ENCODE measurements around the gene IFNG-AS1. TPM values are rescaled to one million over a fixed set of nuclear protein-coding genes. Genes with fewer than 3 reads are reported as not detected.

IFNG-AS1 gene
- total RNA-seq, 4 donors from 2014 or later = not detected

DNA sequence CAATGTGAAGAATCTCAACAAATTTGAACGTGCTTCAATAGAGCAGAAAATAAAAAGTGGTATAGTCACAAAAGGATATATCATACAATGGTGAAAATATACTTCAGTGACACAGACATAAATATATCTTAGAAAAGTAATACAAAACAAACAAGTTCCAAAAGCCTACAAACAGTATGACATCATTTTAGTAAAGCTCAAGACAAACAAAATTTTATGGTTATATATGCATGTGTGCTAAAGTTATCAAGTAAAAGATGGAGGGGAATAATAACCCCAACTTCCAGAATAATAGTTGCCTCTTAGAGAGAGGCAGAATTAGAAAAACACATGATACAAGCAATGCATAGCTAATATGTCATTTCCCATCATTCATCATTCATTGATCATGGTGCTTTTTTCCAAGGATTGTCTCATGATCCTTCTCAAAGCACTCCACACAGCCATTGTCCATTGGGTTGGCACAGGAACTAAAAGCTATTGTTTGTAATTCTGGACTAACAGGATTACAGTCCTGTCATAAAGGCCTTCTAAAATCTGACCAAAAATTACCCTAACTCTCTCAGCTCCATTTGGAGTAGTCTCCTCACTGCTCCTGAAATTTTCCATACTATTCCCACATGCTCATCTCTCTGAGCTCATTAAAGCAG is 59.5 kb downstream of the IFNG-AS1 start:
- 78 to 100% methylated on average over 1 of the region's 1 CpG for WGBS, 2 donors (ENCODE audit: low coverage in 1 of 2)

DNA sequence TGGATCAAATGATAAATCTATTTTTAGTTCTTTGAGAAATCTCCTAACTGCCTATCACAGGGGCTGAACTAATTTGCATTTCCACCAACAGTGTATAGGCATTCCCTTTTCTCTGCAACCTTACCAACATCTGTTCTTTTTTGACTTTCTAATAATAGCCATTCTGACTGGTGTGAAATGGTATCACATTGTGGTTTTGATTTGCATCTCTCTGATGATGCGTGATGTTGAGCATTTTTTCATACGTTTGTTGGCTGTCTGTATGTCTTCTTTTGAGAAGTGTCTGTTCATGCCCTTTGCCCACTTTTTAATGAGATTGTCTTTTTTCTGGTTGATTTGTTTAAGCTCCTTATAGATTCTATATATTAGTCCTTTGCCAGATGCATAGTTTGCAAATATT is 67.1 kb downstream of the IFNG-AS1 start:
- ATAC-seq = no peak
- Histone ChIP-seq H3K4me1 (no peaks in the 10 kb centered on the region), H3K9me3 (peaks cover 0 to 31% (median 0%) of the 10 kb centered on the region in 3 donors), H3K36me3 (no peaks in the 10 kb centered on the region), H3K27me3 (no peaks in the 10 kb centered on the region), H3K4me3 (no peak overlapping the region), H3K27ac (no peak overlapping the region)
- 73 to 94% methylated on average over 2 of the region's 2 CpGs for WGBS, 2 donors (ENCODE audit: low coverage in 1 of 2)
- TF ChIP-seq POLR2A (IDR thresholded peaks at IDR 0.05) = no peak
- TF ChIP-seq EP300 (IDR thresholded peaks at IDR 0.05) = no peak
- TF ChIP-seq POLR2AphosphoS5 (IDR thresholded peaks at IDR 0.05) = no peak
- TF ChIP-seq, protein P1, sequence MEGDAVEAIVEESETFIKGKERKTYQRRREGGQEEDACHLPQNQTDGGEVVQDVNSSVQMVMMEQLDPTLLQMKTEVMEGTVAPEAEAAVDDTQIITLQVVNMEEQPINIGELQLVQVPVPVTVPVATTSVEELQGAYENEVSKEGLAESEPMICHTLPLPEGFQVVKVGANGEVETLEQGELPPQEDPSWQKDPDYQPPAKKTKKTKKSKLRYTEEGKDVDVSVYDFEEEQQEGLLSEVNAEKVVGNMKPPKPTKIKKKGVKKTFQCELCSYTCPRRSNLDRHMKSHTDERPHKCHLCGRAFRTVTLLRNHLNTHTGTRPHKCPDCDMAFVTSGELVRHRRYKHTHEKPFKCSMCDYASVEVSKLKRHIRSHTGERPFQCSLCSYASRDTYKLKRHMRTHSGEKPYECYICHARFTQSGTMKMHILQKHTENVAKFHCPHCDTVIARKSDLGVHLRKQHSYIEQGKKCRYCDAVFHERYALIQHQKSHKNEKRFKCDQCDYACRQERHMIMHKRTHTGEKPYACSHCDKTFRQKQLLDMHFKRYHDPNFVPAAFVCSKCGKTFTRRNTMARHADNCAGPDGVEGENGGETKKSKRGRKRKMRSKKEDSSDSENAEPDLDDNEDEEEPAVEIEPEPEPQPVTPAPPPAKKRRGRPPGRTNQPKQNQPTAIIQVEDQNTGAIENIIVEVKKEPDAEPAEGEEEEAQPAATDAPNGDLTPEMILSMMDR (IDR thresholded peaks at IDR 0.05) = no peak

More for the DNA sequence above, 59.5 kb downstream of the IFNG-AS1 start:
- H3K4me3 ChIP-seq = no peak overlapping the region
- H3K4me1 ChIP-seq = no peaks in the 10 kb centered on the region
- no peaks in the 10 kb centered on the region for H3K27me3 ChIP-seq
- no peak for ATAC-seq
- H3K36me3 ChIP-seq = no peaks in the 10 kb centered on the region
- H3K9me3 ChIP-seq = no peaks in the 10 kb centered on the region
- no peak overlapping the region for H3K27ac ChIP-seq
- TF ChIP-seq POLR2AphosphoS5 (IDR thresholded peaks at IDR 0.05) (no peak), POLR2A (IDR thresholded peaks at IDR 0.05) (no peak), EP300 (IDR thresholded peaks at IDR 0.05) (no peak)
- TF ChIP-seq, protein P1 (IDR thresholded peaks at IDR 0.05) = no peak

DNA sequence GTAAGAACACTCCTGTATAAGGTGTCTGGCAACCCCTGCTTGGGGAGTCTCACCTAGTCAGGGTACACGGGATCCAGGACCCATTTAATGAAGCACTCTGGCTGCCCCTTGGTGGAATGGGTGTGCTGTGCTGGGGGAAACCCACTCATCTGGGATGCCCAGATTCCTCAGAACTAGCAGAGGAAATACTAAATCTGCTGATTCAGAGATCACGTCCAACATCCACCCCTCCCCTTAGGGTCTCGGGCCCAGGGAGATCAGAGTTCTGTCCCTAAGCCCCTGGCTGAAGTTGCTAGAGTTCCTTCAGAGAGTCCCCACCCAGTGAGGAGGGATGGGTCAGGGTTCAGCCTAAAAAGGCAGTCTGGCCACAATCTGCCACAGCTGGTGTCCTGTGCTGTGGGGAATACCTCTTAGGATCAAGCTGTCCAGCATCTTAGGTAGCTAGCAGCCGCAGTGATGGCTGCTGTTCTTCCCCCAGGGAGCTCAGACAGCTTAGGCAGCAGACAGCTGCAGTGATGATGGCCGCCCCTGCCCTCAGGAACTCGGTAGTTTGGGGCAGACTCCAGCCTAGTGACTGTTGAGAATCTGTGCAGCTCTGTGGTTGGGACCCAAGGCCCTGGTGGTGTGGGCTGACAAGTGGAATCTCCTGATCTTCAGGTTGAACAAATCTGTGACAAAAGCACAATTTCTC is 74.8 kb downstream of the IFNG-AS1 start:
- no peak overlapping the region for H3K27ac ChIP-seq
- H3K27me3 ChIP-seq = no peaks in the 10 kb centered on the region
- ATAC-seq = no peak
- TF ChIP-seq POLR2A (IDR thresholded peaks at IDR 0.05) = no peak
- TF ChIP-seq, protein P1 (IDR thresholded peaks at IDR 0.05) = no peak
- TF ChIP-seq EP300 (IDR thresholded peaks at IDR 0.05) = no peak
- no peak for TF ChIP-seq POLR2AphosphoS5 (IDR thresholded peaks at IDR 0.05)
- H3K4me1 ChIP-seq = no peaks in the 10 kb centered on the region
- H3K9me3 ChIP-seq = peaks cover 0 to 17% (median 0%) of the 10 kb centered on the region in 3 donors
- H3K4me3 ChIP-seq = no peak overlapping the region
- WGBS, 2 donors (ENCODE audit: low coverage in 1 of 2) = 71 to 83% methylated on average over 1 to 2 of the region's 6 CpGs
- no peaks in the 10 kb centered on the region for H3K36me3 ChIP-seq

DNA sequence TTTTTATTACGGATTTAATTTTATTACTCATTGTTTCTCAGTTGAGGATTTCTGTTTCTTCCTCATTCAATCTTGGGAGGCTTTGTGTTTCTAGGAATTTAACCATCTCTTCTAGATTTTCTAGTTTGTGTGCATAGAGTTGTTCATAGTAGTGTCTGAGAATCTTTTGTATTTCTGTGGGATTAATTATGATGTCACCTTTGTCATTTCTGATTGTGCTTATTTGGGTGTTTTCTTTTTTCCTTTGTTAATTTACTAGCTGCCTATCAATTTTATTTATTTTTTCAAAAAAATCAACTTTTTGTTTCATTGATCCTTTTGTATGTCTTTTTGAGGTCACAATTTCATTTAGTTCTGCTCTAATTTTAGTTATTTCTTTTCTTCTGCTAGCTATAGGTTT is 75.9 kb downstream of the IFNG-AS1 start:
- Histone ChIP-seq H3K9me3 (peaks cover 0 to 6% (median 0%) of the 10 kb centered on the region in 3 donors), H3K4me3 (no peak overlapping the region), H3K27me3 (no peaks in the 10 kb centered on the region), H3K4me1 (no peaks in the 10 kb centered on the region), H3K36me3 (no peaks in the 10 kb centered on the region), H3K27ac (no peak overlapping the region)
- no peak for TF ChIP-seq EP300 (IDR thresholded peaks at IDR 0.05)
- no peak for TF ChIP-seq POLR2A (IDR thresholded peaks at IDR 0.05)
- TF ChIP-seq POLR2AphosphoS5 (IDR thresholded peaks at IDR 0.05) = no peak
- TF ChIP-seq, protein P1 (IDR thresholded peaks at IDR 0.05) = no peak
- WGBS, 2 donors (ENCODE audit: low coverage in 1 of 2) = 86% methylated on average over 1 of the region's 1 CpG
- ATAC-seq = no peak

DNA sequence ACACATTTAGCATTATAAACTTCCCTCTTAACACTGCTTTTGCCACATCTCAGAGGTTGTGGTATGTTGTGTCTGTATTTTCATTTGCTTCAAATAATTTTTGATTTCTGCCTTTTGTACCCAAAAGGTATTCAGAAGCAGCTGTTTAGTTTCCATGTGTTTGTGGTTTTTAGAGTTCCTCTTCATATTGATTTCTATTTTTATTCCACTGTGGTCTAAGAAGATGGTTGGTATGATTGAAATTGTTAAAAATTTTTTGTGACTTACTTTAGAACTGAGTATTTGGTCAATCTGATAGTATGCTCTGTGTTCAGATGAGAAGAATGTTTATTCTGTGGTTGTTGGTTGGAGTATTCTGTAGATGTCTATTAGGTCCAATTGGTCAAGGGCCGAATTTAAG is 76.4 kb downstream of the IFNG-AS1 start:
- TF ChIP-seq EP300 (IDR thresholded peaks at IDR 0.05) (no peak), POLR2AphosphoS5 (IDR thresholded peaks at IDR 0.05) (no peak), POLR2A (IDR thresholded peaks at IDR 0.05) (no peak)
- TF ChIP-seq, protein P1 (IDR thresholded peaks at IDR 0.05) = no peak
- no peak for ATAC-seq
- no peaks in the 10 kb centered on the region for H3K27me3 ChIP-seq
- H3K9me3 ChIP-seq = peaks cover 0 to 5% (median 0%) of the 10 kb centered on the region in 3 donors
- H3K4me1 ChIP-seq = no peaks in the 10 kb centered on the region
- H3K27ac ChIP-seq = no peak overlapping the region
- 85 to 100% methylated on average over 1 of the region's 1 CpG for WGBS, 2 donors (ENCODE audit: low coverage in 1 of 2)
- H3K4me3 ChIP-seq = no peak overlapping the region
- H3K36me3 ChIP-seq = no peaks in the 10 kb centered on the region

Measured in gastroesophageal sphincter (tissue), 4 donors.